Putamen (tissue), 1 donor: ENCODE data around the gene CHSY1.
"Not testable (repeated sequence)": the region's sequence is repeated elsewhere in the genome, so short reads cannot be mapped to it uniquely, and the experiment has no call there.

Experiments
- DNase-seq: peaks from one replicate; pipeline ENCODE4 v3.0.0-alpha.2; 2016; ENCODE audit warnings: low spot score

Gene CHSY1

DNA sequence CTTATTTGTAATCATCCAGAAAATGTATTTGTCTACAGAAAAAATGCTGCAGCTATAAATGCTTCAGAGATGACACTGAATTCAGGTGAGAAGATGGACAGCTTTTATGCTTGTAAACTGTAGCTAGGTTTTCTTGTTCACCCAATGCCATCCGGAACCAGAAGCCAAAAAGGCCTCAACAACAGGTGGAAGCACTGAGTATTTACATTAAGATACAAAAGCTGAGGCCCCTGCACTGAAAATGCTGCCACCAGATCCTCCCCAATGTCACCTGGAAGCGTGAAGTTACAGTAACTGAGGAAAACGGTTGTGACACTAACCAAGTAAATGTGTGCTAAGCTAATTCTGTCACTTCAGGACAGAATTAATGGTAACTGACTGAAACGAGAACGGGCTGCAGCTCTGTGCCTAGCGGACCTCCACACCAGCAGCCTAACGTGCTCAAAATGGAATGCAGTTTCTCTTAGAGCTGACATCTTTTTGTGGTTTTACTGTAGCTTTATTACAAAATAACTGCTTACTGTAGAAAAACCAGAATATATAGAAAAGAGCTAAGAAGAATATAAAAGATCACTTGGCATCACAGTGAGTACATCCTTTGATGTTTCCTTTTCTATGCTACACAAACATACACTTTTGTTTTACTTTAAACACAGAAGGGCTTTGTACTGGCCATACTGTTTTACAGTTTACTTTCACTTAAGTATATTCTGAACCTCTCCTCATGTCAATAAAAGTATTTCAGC is 7.6 kb downstream of the CHSY1 start:
- DNase-seq: no peak

DNA sequence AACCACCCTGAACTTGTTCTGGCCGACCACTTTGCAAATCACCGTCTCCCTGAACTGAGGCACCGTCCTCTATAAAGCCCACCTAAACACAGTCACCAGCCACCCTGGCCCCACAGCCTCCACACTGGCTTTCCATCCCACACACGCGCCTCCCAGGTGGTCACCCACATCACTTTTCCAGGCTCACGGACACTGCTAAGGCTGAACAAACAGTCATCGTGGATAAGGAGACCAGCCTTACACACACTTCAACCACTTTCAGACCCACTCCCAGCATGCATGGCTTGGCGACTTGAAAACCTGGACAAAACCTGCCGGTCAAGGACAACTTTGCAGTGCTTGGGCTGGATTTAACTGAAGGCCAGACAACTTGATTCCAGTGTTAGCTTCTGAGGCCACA is 8.4 kb downstream of the CHSY1 start:
- DNase-seq: no peak

DNA sequence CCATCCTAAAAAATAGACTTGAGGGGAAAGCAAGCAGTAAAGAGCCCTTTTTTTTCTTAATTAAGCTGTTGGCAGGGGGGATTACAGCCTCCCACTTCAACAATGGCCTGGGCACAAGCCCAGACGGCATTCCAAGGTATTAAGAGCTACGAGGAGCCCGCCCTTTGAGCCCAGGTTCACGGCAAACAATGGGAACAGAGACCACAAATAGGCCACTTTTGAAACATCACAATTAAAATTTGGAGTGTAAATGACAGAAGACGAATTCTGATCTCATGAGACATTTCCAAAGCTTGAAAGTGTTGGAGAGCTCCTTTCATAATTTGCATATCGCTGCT is 8.9 kb downstream of the CHSY1 start:
- DNase-seq: no peak

DNA sequence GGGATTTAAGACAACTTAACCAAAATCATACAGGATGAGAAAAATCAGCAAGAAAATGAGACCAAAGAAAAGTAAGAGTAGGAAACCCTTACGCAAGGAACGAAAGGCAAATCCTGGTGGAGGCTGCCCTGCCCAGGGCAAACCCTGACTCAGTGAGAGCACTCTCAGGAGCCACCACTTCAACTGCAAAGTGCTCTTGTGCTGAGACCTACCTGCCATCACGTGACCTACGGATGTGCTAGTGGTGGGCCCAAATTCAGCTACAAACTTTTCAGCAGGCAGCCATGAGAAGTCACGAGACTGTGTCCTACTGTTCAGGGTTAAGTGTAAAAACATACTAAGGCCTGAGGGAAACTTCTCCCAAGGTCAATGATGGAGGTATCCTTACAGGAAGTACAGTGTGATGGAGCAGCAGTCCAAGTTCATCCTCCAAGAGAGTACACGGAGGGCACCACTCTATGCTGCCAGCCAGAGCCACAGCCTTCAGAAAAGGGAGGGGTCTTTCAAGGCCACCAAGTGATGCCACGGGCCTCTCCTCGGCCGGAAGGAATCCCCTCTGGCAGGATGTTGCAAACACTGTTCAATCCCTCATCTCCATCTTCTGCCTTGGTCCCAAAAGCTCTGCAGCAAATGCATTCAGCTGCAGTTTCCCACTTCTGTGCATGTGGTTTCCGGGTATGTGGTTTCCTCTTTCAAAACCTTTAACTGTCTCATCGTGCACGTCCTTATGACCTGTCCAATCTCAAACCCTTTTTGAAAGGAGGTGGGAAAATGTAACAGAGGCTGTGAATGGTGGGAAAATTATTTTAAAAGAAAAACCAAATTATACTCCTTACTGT is 9.5 kb downstream of the CHSY1 start:
- peak; percentile 11 for DNase-seq

DNA sequence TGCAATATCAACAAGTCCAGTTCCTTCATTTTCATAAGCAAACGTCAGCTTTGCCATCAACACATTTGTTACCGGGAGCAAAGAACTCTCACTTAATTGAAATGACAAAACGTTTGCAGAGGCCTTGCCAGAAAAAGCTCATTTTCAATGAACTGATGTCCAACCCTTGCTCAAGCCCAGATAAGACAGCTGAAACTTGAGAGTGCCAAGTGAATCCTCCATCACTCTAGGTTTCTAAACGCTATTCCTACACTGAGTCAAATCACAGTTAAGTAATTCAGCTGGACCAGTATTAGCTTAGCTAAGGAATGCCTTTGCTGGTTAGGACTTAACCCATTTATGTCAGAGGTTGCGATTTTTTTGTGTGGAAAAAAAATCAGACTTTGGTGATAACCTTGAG is 11.5 kb downstream of the CHSY1 start:
- no peak for DNase-seq

DNA sequence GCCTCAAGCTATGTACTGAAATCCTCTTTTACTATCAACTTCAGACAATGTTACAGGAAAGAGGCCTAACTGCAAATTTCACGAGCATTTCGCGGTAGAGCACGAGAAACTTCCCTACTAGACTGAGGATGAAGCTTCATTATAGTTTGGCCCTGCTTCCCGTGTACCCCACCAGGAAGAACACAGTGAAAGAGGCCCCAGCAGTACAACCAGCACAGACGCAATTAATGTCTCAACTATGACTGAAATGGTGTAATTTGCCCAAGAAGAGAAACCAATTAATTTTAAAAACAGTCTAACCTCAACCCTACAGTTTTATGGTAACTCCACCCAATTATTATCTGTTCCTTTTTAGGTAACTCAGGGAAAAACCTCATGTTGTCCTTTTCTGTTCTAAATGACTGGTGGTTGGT is 12.1 kb downstream of the CHSY1 start:
- DNase-seq: no peak

DNA sequence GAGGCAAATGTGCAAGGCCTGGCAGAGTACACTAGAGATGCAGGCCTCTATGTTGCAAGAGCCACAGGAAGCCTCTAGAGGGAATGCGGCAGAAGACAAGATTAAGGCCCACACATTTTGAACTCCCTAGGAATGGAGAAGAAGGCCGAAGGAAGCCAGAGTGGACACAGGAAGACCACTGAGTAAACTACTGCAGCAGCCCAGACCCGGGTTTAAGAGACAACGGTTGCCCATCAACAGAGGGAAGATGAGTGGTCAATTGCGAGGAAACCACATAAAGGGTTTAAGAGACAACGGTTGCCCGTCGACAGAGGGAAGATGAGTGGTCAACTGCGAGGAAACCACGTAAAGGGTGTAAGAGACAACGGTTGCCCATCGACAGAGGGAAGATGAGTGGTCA is 14.6 kb downstream of the CHSY1 start:
- DNase-seq: no peak

DNA sequence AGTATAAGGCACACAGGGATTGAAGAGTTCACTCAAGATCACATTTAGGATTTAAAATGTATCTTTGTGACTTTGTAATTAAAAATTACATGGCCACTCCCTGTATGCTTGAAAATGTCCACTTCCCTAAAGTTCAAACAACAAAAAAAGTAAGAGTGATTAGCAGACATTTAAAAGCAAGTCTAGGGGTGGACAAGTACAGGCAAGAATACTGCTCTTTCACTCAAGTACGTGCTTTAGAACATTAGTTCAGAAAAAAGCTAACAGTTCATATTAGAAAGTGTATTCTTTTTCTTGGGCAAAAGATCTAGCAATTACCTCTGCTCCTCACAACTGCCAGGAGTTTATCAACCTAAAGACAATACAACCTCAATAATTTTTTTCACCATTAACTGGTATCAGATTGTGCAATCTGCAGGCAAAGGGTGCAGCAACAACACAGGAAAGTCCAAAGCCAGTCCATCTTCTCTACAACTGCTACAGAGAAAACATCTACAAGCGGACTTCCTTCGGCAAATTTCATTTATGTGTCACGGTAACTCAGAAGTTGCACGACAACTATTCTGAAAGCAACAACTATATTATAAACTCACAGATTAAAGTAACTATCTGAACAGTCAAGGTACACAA is 18.1 kb downstream of the CHSY1 start:
- no peak for DNase-seq

DNA sequence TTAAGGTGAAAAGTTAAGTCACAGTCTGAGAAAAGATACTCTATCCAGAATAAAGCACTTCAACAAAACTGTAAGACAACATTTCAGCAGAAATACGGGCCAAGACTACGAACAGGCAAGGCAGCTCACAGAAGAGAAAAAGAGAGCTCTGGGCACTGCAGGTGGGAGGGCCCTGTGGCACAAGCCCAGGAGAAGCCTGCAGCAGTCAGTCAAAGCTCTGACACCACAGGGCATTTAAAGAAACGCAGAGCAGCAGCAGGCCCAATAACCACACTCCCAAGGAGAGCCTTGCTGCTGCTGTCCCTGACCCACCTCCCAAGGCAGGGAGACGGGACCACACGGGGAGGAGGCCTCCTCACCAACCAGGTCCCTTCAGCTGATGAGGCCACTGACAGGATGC is 19.2 kb downstream of the CHSY1 start:
- DNase-seq: no peak

DNA sequence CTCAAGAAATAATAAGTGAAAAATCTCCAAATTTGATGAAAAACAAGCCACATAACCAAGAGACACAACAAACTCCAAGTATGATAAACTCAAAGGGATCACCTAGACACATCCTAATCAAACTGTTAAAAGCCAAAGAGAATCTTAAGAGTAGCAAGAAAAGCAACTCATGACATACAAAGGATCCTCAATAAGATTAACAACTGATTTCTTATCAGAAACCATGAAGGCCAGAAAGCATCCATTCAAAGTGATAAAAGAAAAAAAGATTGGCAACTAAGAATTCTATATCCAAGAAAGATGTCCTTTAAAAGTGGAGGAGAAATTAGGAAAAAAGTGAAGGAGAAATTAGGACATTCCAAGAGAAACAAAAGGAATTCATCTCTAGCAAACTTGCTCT is 23.5 kb downstream of the CHSY1 start:
- DNase-seq: no peak

DNA sequence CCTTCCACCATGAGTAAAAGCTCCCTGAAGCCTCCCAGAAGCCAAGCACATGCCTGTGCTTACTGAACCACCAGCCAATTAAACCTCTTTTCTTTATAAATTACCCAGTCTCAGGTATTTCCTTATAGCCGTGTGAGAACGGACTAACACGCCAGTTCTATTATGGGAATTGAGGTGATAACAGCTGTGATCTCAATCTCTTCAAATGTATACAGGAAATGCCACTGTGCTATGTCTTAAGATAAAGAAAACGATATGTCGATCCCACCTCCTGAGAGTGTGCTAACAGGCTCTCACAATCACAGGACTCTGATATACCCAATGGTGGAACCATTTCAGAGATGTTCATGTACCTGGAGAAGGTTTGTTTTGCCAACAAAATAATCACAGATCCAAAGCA is 26.2 kb downstream of the CHSY1 start:
- DNase-seq: no peak

DNA sequence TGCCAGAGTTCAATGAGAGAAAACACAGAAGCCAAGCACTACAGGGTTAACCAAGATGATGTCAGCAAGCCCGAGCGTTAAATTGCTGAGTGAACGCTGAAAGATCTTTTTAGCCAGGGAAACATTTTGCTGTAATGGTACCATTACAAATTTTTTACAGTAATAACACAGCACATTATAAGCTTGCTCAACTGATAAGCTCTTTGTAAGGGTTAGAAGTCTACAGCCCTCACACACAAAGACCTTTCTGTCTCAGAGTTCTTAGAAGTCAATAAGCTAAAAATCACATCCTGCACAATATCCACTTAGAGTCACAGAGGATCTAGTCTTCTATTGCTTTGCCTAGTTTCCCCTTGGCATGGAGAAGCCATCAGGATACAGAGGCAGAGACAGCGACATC is 29.9 kb downstream of the CHSY1 start:
- no peak for DNase-seq

DNA sequence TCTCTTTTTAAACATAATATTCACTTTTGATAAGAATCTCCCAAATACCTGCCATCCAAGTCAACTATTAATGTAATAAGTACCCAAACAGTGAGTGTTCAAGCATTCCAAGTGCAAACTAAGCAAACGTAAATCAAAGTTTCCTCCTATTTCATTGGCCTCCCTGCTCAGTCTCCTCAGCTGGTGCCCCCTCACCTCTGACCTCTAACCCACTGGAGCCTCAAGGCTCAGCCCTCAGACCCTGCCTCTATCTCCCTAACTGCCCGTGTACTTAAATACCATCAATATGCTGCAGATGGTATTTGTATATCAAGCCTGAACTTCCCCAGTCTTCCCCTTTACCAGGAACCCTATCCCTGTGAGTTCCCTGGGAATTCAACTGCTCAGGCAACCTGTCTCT is 31.8 kb downstream of the CHSY1 start:
- DNase-seq: no peak

DNA sequence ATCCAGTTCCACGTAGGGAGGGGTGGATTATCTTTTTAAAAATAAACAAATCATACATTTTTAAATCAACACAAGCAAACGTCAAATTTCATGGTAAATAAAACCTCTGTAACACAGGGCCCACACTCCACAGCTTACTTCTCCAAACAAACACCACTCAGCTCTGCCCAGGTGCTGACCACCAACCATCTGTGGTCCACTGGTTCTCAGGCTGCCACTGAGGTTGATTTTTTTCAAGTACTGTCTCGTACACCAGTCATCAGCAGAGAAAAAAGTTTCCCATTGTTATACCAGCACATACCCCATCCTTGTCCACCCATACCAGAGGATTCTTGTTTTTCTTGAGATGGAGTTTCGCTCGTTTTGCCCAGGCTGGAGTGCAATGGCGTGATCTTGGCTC is 32.4 kb downstream of the CHSY1 start:
- DNase-seq: no peak

DNA sequence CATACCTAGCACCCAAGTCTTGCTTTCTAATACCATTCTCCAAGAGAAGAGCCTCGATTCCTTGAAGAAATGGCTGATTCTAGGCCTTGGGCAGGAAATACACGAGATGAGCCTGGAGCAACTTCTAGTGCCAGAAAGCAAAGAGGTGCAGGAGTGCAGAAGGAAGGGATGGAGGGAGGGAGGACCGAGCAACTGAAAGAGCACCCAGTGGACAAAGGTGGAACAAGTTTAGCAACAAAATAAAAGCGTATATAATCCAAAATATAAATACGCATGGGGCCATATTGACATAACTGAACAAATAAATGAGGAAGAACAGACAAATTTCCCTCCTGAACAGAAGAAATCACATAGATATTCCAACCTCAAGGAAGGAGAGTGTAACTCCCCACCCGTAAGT is 34.4 kb downstream of the CHSY1 start:
- no peak for DNase-seq

DNA sequence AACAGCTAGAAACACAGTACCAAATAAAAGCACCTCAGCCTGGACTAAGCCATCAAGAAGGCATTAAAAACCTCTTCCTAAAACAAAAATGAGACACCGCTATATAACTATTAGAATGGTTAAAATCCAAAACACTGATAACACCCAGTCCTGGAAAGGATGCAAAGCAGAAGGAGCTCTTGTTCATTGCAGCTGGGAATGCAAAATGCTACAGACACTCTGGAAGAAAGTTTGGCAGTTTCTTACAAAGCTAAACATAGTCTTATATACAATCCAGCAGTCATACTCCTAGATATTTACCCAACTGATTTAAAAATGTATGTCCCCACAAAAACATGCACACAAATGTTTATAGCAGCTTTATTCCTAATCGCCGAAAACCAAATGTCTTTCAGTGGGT is 35.7 kb downstream of the CHSY1 start:
- DNase-seq: no peak

DNA sequence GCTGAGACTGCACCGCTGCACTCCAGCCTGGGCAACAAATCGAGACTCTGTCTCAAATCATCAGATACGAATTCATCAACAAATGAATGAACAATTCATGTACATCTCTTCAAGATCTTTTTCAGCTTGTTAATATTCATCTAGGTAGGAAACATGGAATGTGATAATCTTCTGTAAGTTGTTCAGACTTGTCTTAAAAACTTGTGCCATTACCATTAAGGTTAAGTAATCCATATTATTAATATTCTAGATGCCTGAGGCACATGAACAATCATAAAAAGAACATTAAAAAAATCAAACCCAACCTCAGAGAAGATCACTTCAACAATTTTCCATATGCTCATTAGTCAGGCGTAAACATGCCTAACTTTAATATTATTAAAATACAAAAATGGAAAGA is 36.2 kb downstream of the CHSY1 start:
- DNase-seq: no peak

DNA sequence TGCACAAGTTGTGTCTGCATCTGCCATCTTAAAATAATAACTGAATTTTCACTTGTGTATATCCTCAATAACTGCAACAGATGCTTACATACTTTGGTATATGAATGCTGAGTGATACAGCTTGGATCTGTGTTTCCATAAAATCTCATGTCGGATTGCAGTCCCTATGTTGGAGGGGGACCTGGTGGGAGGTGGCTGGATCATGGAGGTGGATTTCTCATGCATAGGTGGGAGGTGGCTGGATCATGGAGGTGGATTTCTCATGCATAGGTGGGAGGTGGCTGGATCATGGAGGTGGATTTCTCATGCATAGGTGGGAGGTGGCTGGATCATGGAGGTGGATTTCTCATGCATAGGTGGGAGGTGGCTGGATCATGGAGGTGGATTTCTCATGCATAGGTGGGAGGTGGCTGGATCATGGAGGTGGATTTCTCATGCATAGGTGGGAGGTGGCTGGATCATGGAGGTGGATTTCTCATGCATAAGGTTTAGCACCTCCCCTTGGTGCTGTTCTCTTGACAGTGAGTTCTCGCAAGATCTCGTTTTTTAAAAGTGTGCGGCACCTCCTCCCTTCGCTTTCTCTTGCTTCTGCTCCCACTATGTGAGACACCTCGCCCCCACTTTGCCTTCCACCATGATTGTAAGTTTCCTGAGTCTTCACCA is 37.3 kb downstream of the CHSY1 start:
- not testable (repeated sequence) for DNase-seq

DNA sequence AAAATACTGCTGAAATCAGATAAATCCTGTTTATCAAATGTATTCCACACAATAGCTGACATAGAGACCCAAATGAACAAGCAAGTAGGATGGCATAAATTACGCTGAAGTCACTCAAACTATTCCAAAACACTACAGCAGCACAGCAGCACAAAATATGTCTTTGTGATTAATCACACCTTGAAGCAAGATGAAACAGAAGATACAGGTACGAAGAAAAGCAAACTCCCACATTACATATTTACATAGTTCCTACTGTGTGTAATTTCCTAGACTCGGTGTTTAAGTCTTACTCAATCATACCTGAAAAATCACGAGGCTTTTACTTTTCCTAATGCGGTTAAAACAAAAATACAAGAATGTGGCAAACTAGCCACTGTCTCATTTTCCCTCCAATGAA is 38.3 kb downstream of the CHSY1 start:
- DNase-seq: no peak

DNA sequence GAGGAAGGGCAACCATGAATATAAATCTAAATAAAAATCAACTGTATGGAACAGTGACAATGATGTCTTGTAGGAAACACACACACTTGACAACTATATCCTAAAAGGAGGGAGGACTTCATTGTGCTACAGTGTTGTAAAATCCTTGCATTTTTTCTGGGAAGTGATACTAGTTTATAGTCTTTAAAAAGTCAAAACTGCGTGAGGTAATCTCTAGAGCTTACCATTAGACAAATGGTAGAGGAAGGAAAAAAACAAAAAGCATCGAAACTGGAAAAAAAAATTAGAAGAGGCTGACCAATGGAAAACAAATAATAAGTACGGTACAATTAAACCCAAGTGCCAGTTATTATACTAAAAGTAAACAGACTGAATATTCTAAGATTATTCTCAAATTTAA is 38.7 kb downstream of the CHSY1 start:
- no peak for DNase-seq

DNA sequence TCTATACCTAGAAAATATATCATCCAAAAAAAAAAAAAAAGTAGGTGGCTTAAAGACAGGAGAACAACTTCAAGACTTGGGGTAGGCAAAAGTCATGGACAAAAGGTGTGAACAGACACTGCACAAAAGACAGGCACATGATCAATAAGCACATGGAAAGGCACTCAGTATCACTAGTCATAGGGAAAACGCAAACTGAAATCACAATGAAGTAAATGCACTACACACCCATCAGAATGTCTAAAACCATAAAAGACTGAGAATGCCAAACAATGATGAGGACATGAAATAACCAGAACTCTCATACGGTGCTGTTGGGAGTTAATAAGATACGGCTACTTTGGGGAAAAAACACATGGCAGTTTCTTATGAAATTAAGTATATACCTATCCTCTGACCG is 40.0 kb downstream of the CHSY1 start:
- DNase-seq: no peak

DNA sequence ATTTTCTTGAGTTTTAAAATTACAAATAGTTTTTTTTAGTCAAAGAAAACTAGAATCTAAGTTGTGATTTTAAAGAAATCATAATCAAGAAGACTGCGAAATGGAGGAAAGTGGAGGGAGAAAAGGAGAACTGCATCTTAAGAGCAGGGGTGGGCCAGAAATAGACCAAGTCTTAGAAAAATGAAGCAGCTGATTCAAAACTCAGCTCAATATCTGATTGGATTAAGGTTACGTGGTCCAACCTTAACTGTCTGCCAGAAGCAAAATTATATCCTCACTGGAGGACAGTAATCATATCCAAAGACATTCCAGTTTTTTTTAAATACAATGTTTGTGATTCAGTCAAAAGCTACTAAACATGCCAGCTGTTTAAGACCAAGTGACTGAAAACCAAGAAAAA is 41.4 kb downstream of the CHSY1 start:
- DNase-seq: no peak

DNA sequence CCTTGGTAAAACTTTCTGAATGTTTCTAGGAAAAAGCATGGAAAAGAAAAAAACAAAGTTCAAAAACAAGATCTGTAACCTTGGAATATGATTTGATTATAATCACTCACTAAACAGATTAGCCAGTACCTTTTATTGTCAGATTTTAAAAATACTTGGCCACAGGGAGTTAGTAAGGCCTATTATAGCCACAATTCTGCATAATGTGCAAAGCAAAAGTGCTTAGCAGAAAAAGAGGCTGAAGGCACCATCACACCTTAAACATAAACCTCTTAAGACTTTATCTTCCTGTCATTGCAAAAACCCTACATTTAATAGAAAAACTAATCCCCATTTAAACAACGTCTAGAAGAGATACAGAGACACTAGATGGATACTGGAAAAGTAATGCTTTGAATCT is 41.8 kb downstream of the CHSY1 start:
- DNase-seq: no peak
